ENCODE measurements around the gene MUCL3. TPM values are rescaled to one million over a fixed set of nuclear protein-coding genes. Genes with fewer than 3 reads are reported as not detected.

Gene MUCL3
- total RNA-seq, 1 experiment from 2014 or later = 0.15 TPM

DNA sequence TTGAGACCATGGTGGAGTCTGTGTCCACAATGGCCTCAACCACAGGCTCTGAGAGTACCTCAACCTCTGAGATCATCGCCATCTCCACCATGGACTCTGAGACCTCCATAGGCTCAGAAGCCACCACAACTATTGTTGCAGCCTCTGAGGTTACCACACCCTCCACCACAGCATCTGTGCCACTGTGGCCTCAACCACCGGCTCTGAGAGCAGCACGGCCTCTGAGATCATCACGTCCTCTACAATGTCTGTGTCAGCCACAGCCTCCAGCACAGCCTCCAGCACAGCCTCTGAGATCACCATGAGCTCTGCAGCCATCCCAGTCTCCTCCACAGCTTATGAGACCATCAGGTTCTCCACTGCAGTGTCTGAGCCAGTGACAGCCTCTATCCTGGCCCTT, 23.3 kb downstream of the MUCL3 start:
- no peak overlapping the region for H3K4me3 Mint-ChIP-seq
- H3K4me1 Mint-ChIP-seq = peaks cover 4% of the 10 kb centered on the region; the same call in 1 of the 2 replicates
- DNase-seq (ENCODE audit: low spot score) (no peak), ATAC-seq (no peak)
- no peak overlapping the region for H3K27ac Mint-ChIP-seq
- peaks cover 7% of the 10 kb centered on the region for H3K27me3 Mint-ChIP-seq (ENCODE audit: low read depth)
- POLR2A ChIA-PET = no interaction called here
- CTCF ChIA-PET = interaction anchor here (1.2 kb wide), 1 partner anchor 123 kb away, joined by 3 read pairs; no protein-coding TSS in a partner anchor
- no peaks in the 10 kb centered on the region for H3K36me3 Mint-ChIP-seq
- H3K9me3 Mint-ChIP-seq = peaks cover 24% of the 10 kb centered on the region
- TF ChIP-seq, protein P1, sequence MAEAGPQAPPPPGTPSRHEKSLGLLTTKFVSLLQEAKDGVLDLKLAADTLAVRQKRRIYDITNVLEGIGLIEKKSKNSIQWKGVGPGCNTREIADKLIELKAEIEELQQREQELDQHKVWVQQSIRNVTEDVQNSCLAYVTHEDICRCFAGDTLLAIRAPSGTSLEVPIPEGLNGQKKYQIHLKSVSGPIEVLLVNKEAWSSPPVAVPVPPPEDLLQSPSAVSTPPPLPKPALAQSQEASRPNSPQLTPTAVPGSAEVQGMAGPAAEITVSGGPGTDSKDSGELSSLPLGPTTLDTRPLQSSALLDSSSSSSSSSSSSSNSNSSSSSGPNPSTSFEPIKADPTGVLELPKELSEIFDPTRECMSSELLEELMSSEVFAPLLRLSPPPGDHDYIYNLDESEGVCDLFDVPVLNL (CRISPR knock-in tag; IDR thresholded peaks at IDR 0.05; ENCODE audit: borderline replicate concordance, low read depth) = no peak
- TF ChIP-seq, protein P2, sequence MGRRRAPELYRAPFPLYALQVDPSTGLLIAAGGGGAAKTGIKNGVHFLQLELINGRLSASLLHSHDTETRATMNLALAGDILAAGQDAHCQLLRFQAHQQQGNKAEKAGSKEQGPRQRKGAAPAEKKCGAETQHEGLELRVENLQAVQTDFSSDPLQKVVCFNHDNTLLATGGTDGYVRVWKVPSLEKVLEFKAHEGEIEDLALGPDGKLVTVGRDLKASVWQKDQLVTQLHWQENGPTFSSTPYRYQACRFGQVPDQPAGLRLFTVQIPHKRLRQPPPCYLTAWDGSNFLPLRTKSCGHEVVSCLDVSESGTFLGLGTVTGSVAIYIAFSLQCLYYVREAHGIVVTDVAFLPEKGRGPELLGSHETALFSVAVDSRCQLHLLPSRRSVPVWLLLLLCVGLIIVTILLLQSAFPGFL (CRISPR knock-in tag; IDR thresholded peaks at IDR 0.05; ENCODE audit: borderline replicate concordance) = no peak
- TF ChIP-seq ELF4 (CRISPR knock-in tag; IDR thresholded peaks at IDR 0.05; ENCODE audit: low read depth) (no peak), TEAD1 (CRISPR knock-in tag; IDR thresholded peaks at IDR 0.05) (no peak), PRRX2 (CRISPR knock-in tag; IDR thresholded peaks at IDR 0.05) (no peak), ZNF396 (CRISPR knock-in tag; IDR thresholded peaks at IDR 0.05; ENCODE audit: borderline replicate concordance) (no peak)

DNA sequence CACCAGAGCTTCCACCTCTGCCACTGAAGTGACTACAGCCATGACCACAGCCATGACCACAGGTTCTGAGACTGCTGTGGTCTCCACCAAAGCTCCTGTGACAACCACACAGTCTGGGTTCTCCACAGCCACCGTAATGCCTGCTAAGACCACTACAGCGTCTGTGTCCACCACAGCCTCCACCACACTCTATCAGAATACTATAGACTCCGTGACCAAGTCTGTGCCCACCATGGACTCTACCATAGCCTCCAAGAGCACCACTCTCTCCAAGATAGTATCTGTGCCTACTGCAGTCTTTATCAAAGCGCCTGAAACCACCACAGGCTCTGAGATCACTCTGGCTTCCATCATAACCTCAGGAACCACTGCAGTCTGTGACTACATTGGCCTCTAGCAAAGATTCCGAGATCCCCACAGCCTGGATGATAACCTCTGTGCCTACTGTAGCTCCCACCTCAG, 24.4 kb downstream of the MUCL3 start:
- CTCF ChIA-PET = interaction anchor here (1.2 kb wide), 1 partner anchor 122 kb away, joined by 3 read pairs; no protein-coding TSS in a partner anchor
- TF ChIP-seq NFYB (CRISPR knock-in tag; conservative IDR thresholded peaks at IDR 0.05; ENCODE audit: low read depth) (no peak), SMAD4 (CRISPR knock-in tag; IDR thresholded peaks at IDR 0.05) (no peak), ZNF423 (CRISPR knock-in tag; IDR thresholded peaks at IDR 0.05) (no peak), ZNF396 (CRISPR knock-in tag; IDR thresholded peaks at IDR 0.05; ENCODE audit: borderline replicate concordance) (no peak), FOXJ3 (CRISPR knock-in tag; IDR thresholded peaks at IDR 0.05; ENCODE audit: borderline replicate concordance) (no peak), SOX15 (CRISPR knock-in tag; IDR thresholded peaks at IDR 0.05) (no peak), NFE2L1 (CRISPR knock-in tag; IDR thresholded peaks at IDR 0.05) (no peak), NR3C1 (CRISPR knock-in tag; conservative IDR thresholded peaks at IDR 0.05; ENCODE audit: low read depth) (no peak), CREM (CRISPR knock-in tag; IDR thresholded peaks at IDR 0.05) (no peak)
- TF ChIP-seq, protein P3, sequence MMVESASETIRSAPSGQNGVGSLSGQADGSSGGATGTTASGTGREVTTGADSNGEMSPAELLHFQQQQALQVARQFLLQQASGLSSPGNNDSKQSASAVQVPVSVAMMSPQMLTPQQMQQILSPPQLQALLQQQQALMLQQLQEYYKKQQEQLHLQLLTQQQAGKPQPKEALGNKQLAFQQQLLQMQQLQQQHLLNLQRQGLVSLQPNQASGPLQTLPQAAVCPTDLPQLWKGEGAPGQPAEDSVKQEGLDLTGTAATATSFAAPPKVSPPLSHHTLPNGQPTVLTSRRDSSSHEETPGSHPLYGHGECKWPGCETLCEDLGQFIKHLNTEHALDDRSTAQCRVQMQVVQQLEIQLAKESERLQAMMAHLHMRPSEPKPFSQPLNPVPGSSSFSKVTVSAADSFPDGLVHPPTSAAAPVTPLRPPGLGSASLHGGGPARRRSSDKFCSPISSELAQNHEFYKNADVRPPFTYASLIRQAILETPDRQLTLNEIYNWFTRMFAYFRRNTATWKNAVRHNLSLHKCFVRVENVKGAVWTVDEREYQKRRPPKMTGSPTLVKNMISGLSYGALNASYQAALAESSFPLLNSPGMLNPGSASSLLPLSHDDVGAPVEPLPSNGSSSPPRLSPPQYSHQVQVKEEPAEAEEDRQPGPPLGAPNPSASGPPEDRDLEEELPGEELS (CRISPR knock-in tag; IDR thresholded peaks at IDR 0.05) = no peak
- TF ChIP-seq, protein P4, sequence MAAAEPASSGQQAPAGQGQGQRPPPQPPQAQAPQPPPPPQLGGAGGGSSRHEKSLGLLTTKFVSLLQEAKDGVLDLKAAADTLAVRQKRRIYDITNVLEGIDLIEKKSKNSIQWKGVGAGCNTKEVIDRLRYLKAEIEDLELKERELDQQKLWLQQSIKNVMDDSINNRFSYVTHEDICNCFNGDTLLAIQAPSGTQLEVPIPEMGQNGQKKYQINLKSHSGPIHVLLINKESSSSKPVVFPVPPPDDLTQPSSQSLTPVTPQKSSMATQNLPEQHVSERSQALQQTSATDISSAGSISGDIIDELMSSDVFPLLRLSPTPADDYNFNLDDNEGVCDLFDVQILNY (CRISPR knock-in tag; IDR thresholded peaks at IDR 0.05) = no peak
- TF ChIP-seq, protein P5, sequence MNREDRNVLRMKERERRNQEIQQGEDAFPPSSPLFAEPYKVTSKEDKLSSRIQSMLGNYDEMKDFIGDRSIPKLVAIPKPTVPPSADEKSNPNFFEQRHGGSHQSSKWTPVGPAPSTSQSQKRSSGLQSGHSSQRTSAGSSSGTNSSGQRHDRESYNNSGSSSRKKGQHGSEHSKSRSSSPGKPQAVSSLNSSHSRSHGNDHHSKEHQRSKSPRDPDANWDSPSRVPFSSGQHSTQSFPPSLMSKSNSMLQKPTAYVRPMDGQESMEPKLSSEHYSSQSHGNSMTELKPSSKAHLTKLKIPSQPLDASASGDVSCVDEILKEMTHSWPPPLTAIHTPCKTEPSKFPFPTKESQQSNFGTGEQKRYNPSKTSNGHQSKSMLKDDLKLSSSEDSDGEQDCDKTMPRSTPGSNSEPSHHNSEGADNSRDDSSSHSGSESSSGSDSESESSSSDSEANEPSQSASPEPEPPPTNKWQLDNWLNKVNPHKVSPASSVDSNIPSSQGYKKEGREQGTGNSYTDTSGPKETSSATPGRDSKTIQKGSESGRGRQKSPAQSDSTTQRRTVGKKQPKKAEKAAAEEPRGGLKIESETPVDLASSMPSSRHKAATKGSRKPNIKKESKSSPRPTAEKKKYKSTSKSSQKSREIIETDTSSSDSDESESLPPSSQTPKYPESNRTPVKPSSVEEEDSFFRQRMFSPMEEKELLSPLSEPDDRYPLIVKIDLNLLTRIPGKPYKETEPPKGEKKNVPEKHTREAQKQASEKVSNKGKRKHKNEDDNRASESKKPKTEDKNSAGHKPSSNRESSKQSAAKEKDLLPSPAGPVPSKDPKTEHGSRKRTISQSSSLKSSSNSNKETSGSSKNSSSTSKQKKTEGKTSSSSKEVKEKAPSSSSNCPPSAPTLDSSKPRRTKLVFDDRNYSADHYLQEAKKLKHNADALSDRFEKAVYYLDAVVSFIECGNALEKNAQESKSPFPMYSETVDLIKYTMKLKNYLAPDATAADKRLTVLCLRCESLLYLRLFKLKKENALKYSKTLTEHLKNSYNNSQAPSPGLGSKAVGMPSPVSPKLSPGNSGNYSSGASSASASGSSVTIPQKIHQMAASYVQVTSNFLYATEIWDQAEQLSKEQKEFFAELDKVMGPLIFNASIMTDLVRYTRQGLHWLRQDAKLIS (CRISPR knock-in tag; IDR thresholded peaks at IDR 0.05; ENCODE audit: borderline replicate concordance) = no peak
- TF ChIP-seq, protein P6, sequence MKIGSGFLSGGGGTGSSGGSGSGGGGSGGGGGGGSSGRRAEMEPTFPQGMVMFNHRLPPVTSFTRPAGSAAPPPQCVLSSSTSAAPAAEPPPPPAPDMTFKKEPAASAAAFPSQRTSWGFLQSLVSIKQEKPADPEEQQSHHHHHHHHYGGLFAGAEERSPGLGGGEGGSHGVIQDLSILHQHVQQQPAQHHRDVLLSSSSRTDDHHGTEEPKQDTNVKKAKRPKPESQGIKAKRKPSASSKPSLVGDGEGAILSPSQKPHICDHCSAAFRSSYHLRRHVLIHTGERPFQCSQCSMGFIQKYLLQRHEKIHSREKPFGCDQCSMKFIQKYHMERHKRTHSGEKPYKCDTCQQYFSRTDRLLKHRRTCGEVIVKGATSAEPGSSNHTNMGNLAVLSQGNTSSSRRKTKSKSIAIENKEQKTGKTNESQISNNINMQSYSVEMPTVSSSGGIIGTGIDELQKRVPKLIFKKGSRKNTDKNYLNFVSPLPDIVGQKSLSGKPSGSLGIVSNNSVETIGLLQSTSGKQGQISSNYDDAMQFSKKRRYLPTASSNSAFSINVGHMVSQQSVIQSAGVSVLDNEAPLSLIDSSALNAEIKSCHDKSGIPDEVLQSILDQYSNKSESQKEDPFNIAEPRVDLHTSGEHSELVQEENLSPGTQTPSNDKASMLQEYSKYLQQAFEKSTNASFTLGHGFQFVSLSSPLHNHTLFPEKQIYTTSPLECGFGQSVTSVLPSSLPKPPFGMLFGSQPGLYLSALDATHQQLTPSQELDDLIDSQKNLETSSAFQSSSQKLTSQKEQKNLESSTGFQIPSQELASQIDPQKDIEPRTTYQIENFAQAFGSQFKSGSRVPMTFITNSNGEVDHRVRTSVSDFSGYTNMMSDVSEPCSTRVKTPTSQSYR (CRISPR knock-in tag; IDR thresholded peaks at IDR 0.05) = no peak
- TF ChIP-seq, protein P7, sequence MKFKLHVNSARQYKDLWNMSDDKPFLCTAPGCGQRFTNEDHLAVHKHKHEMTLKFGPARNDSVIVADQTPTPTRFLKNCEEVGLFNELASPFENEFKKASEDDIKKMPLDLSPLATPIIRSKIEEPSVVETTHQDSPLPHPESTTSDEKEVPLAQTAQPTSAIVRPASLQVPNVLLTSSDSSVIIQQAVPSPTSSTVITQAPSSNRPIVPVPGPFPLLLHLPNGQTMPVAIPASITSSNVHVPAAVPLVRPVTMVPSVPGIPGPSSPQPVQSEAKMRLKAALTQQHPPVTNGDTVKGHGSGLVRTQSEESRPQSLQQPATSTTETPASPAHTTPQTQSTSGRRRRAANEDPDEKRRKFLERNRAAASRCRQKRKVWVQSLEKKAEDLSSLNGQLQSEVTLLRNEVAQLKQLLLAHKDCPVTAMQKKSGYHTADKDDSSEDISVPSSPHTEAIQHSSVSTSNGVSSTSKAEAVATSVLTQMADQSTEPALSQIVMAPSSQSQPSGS (CRISPR knock-in tag; IDR thresholded peaks at IDR 0.05; ENCODE audit: borderline replicate concordance, low read depth) = no peak
- TF ChIP-seq, protein P1 (CRISPR knock-in tag; IDR thresholded peaks at IDR 0.05; ENCODE audit: borderline replicate concordance, low read depth) = no peak

More for the DNA sequence above, 24.4 kb downstream of the MUCL3 start:
- peaks cover 4% of the 10 kb centered on the region; the same call in 1 of the 2 replicates for H3K4me1 Mint-ChIP-seq
- H3K9me3 Mint-ChIP-seq = peaks cover 27% of the 10 kb centered on the region
- no peaks in the 10 kb centered on the region for H3K36me3 Mint-ChIP-seq
- ATAC-seq (no peak), DNase-seq (ENCODE audit: low spot score) (no peak)
- no peak overlapping the region for H3K27ac Mint-ChIP-seq
- H3K4me3 Mint-ChIP-seq = no peak overlapping the region
- POLR2A ChIA-PET = no interaction called here
- peaks cover 5% of the 10 kb centered on the region for H3K27me3 Mint-ChIP-seq (ENCODE audit: low read depth)
